ENCODE results near the gene PRPF19. TPM values are rescaled to one million over a fixed set of nuclear protein-coding genes. Genes with fewer than 3 reads are reported as not detected.

The PRPF19 gene
- total and polyA plus RNA-seq, 9 of the 15 experiments (the other 6 are each of a cell fraction or from before 2014, with no cell fraction given), result 9.4 to 212 (median 73.2) TPM

GRCh38 chr11:60905047-60905446 is 1.3 kb downstream of the PRPF19 start:
- intact Hi-C loops (cut with micrococcal nuclease), result no loop called here
- Histone ChIP-seq H3K79me2 (ENCODE audit: control insufficient read depth, insufficient read depth, low read length) (peaks cover 43% of the 10 kb centered on the region), H2AFZ (ENCODE audit: low read depth, low read length) (no peak overlapping the region), H3K27me3 (ENCODE audit: control insufficient read depth in 2 of 2, insufficient read depth in 2 of 2, low read length in 2 of 2) (no peaks in the 10 kb centered on the region), H3K9me3 (replicated peaks; ENCODE audit: control insufficient read depth, insufficient read depth, low read depth, low read length) (peaks cover 2% of the 10 kb centered on the region; the same call in 1 of the 2 replicates), H3K9me1 (ENCODE audit: control insufficient read depth, insufficient read depth, low read length) (peaks cover 3% of the 10 kb centered on the region), H3K27ac (ENCODE audit: extremely low read depth, low read depth, low read length) (peak overlapping the region; percentile 91; the same call in 2 of the 3 replicates), H3K4me1 (replicated peaks in 1 of 2; ENCODE audit: control insufficient read depth in 2 of 2, insufficient read depth in 2 of 2, low read length in 2 of 2) (peaks cover 5 to 14% of the 10 kb centered on the region in 2 experiments; a peak in 4 of 5 replicates), H3K4me3 (peak overlapping the region; percentile 92), H3K9ac (ENCODE audit: insufficient read depth in 1 of 2, low read depth in 2 of 2, low read length in 2 of 2) (peak overlapping the region; percentile 95 to 98; a peak in 3 of 4 replicates), H3K4me2 (ENCODE audit: insufficient read depth, low read length) (peak overlapping the region; percentile 93), H3K36me3 (ENCODE audit: control insufficient read depth, insufficient read depth, low read length) (peaks cover 53% of the 10 kb centered on the region), H4K20me1 (replicated peaks; ENCODE audit: control insufficient read depth, insufficient read depth, low read length) (peaks cover 27% of the 10 kb centered on the region)
- in situ Hi-C loops (cut with MboI), result no loop called here
- BruUV-seq (replicated peaks), result TSS peak; percentile 52
- WGBS (ENCODE audit: insufficient coverage, low coverage, missing lambda C conversion rate), result 44% methylated on average over 6 of the region's 6 CpGs
- FAIRE-seq (no peak), DNase-seq (ENCODE audit: extremely low read depth in 1 of 4, low spot score in 3 of 4) (no peak), ATAC-seq (no peak)
- CTCF ChIA-PET (ENCODE audit: low intra/inter-chr PET ratio), result no interaction called here
- no peak for TF ChIP-seq ZSCAN29 (IDR thresholded peaks at IDR 0.05)
- POLR2A ChIA-PET, result interaction anchor here (0.7 to 2.7 kb wide), 9 partner anchors 10 to 79 kb away, joined by 3 to 14 read pairs (median 5); no protein-coding TSS in a partner anchor

DNA sequence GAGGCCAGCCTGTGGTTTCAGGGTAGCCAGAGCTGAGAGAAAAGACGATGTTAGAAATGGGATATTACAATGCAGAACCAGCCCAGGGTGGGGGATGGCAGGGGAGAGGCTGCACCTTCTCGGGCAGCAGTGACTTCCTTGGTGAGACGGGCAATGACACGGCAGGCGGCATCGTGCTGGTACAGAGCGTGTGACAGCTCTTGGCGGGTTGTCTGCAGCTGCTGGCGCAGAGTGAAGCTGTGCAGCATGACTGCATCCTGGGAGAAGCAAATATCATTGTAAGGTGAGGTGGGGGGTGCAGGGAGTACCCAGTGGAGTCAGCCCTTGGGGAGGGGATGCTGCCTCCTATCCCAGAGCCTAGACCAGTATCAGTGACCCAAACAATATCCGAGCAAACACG is 3.8 kb downstream of the PRPF19 start:
- no peak overlapping the region for H3K4me3 ChIP-seq
- no TSS peak for BruUV-seq (replicated peaks)
- DNase-seq (ENCODE audit: extremely low read depth in 1 of 4, low spot score in 3 of 4) (no peak), ATAC-seq (no peak), FAIRE-seq (no peak)
- H3K4me2 ChIP-seq (ENCODE audit: insufficient read depth, low read length), result no peak overlapping the region
- TF ChIP-seq, protein P1, sequence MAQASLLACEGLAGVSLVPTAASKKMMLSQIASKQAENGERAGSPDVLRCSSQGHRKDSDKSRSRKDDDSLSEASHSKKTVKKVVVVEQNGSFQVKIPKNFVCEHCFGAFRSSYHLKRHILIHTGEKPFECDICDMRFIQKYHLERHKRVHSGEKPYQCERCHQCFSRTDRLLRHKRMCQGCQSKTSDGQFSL (CRISPR knock-in tag; IDR thresholded peaks at IDR 0.05), result peak; percentile 22; the same call in 1 of the 2 replicates
- TF ChIP-seq, protein P1 (tag; IDR thresholded peaks at IDR 0.05), result no peak
- TF ChIP-seq SMARCA4 (IDR thresholded peaks at IDR 0.05) (no peak), HDGF (IDR thresholded peaks at IDR 0.05) (no peak), MIER1 (IDR thresholded peaks at IDR 0.05; ENCODE audit: low read depth) (no peak)
- intact Hi-C loops (cut with micrococcal nuclease) (no loop called here), in situ Hi-C loops (cut with MboI) (no loop called here)
- peaks cover 5 to 14% of the 10 kb centered on the region in 2 experiments; a peak in 4 of 5 replicates for H3K4me1 ChIP-seq (replicated peaks in 1 of 2; ENCODE audit: control insufficient read depth in 2 of 2, insufficient read depth in 2 of 2, low read length in 2 of 2)
- POLR2A ChIA-PET, result interaction anchor here (0.5 to 2.5 kb wide), 4 partner anchors 10 to 81 kb away, joined by 3 to 10 read pairs (median 5); partner anchors contain the start of gene TMEM109
- H3K9me1 ChIP-seq (ENCODE audit: control insufficient read depth, insufficient read depth, low read length), result peaks cover 3% of the 10 kb centered on the region
- WGBS (ENCODE audit: insufficient coverage, low coverage, missing lambda C conversion rate), result 97% methylated on average over 10 of the region's 11 CpGs
- no peak overlapping the region for H3K9ac ChIP-seq (ENCODE audit: insufficient read depth in 1 of 2, low read depth in 2 of 2, low read length in 2 of 2)
- CTCF ChIA-PET (ENCODE audit: low intra/inter-chr PET ratio), result no interaction called here
- no peak overlapping the region for H3K27ac ChIP-seq (ENCODE audit: extremely low read depth, low read depth, low read length)
- H4K20me1 ChIP-seq (replicated peaks; ENCODE audit: control insufficient read depth, insufficient read depth, low read length), result peaks cover 31% of the 10 kb centered on the region
- no peak overlapping the region for H2AFZ ChIP-seq (ENCODE audit: low read depth, low read length)
- no peaks in the 10 kb centered on the region for H3K9me3 ChIP-seq (replicated peaks; ENCODE audit: control insufficient read depth, insufficient read depth, low read depth, low read length)
- peaks cover 77% of the 10 kb centered on the region for H3K36me3 ChIP-seq (ENCODE audit: control insufficient read depth, insufficient read depth, low read length)
- peaks cover 43% of the 10 kb centered on the region for H3K79me2 ChIP-seq (ENCODE audit: control insufficient read depth, insufficient read depth, low read length)
- H3K27me3 ChIP-seq (ENCODE audit: control insufficient read depth in 2 of 2, insufficient read depth in 2 of 2, low read length in 2 of 2), result no peaks in the 10 kb centered on the region
